Tibial nerve (tissue), 4 donors: Measurements from ENCODE around the gene SCAF4. TPM values are rescaled to one million over a fixed set of nuclear protein-coding genes. Genes with fewer than 3 reads are reported as not detected.
"Not testable (repeated sequence)": the region's sequence is repeated elsewhere in the genome, so short reads cannot be mapped to it uniquely, and the experiment has no call there.

ENCODE experiments used
- DNase-seq, 2 donors: peaks; one replicate each; pipeline ENCODE4 v3.0.0-alpha.2; 2019; ENCODE audit warnings: low spot score in 2 of 2
- H3K27ac ChIP-seq, 4 donors: fragments of 200-600 bp; sonication (generic) in 3 of 4; one replicate each; pipeline ENCODE4 v1.5.1; 2017 to 2019; ENCODE audit warnings: mild to moderate bottlenecking in 1 of 4
- H3K27me3 ChIP-seq, 2 donors: fragments of 200-600 bp; sonication (generic) in 1 of 2; one replicate each; pipeline versions ENCODE4 v1.5.1 to v1.6.0; 2017 to 2019
- H3K36me3 ChIP-seq, 3 donors: fragments of 200-600 bp; sonication (generic); one replicate each; pipeline ENCODE4 v1.5.1; 2018 to 2019
- H3K4me1 ChIP-seq, 4 donors: fragments of 200-600 bp; sonication (generic) in 3 of 4; one replicate each; pipeline ENCODE4 v1.5.1; 2017 to 2019
- H3K4me3 ChIP-seq, 4 donors: fragments of 200-600 bp; sonication (generic) in 3 of 4; one replicate each; pipeline ENCODE4 v1.5.1; 2017 to 2019; ENCODE audit warnings: mild to moderate bottlenecking in 1 of 4, moderate library complexity in 1 of 4
- H3K9me3 ChIP-seq, 4 donors: fragments of 200-600 bp; sonication (generic) in 3 of 4; one replicate each; pipeline ENCODE4 v1.5.1; 2017 to 2019
- CTCF ChIP-seq, 5 experiments: fragments of 200-600 bp in 3 of 5; fragments of 450-650 bp in 2 of 5; sonication (generic) in 3 of 5; IDR thresholded peaks; one replicate each; pipeline ENCODE4 v1.5.1; 2016 to 2019; ENCODE audit warnings: antibody characterized with exemption in 5 of 5, mild to moderate bottlenecking in 3 of 5, moderate library complexity in 2 of 5
- EP300 ChIP-seq, 2 donors: sonication (generic); formaldehyde crosslinking; IDR thresholded peaks; one replicate each; pipeline ENCODE4 v1.6.1; 2017; ENCODE audit warnings: antibody characterized with exemption in 2 of 2, mild to moderate bottlenecking in 1 of 2
- POLR2A ChIP-seq, 2 donors: fragments of 450-650 bp; IDR thresholded peaks; one replicate each; pipeline ENCODE4 v1.6.1; 2017; ENCODE audit warnings: antibody characterized with exemption in 2 of 2, mild to moderate bottlenecking in 2 of 2, moderate library complexity in 2 of 2
- WGBS, 2 donors: methylation state at CpG; one replicate each; pipeline ENCODE4 v1.1.5; 2018; 5-methylcytosine and 5-hydroxymethylcytosine counted together
- total RNA-seq, 4 donors: library from RNA; depleted of rRNA; stranded (reverse); fragments of >200 nt; gene quantifications; one replicate each; pipeline ENCODE4 v1.1.0, GENCODE V29; 2016

Gene SCAF4
- total RNA-seq, 4 donors from 2014 or later: 13.2 to 23.2 (median 17.6) TPM

- no peaks in the 10 kb centered on the region for H3K4me1 ChIP-seq
- no peaks in the 10 kb centered on the region for H3K9me3 ChIP-seq
- H3K4me3 ChIP-seq: no peak overlapping the region
- no peaks in the 10 kb centered on the region for H3K36me3 ChIP-seq
- no peaks in the 10 kb centered on the region for H3K27me3 ChIP-seq
- DNase-seq: no peak
- 93 to 100% methylated on average over 1 of the region's 1 CpG for WGBS, 2 donors
- TF ChIP-seq POLR2A (IDR thresholded peaks at IDR 0.05) (no peak), EP300 (IDR thresholded peaks at IDR 0.05) (no peak), CTCF (IDR thresholded peaks at IDR 0.05) (no peak)
- H3K27ac ChIP-seq: no peak overlapping the region
Observed at GRCh38 chr21:31774031-31774430, 42.1 kb upstream of the SCAF4 start.

- no peaks in the 10 kb centered on the region for H3K36me3 ChIP-seq
- TF ChIP-seq EP300 (IDR thresholded peaks at IDR 0.05) (no peak), CTCF (IDR thresholded peaks at IDR 0.05) (no peak), POLR2A (IDR thresholded peaks at IDR 0.05) (no peak)
- H3K4me3 ChIP-seq: no peak overlapping the region
- H3K27me3 ChIP-seq: no peaks in the 10 kb centered on the region
- no peaks in the 10 kb centered on the region for H3K9me3 ChIP-seq
- no peaks in the 10 kb centered on the region for H3K4me1 ChIP-seq
- peak overlapping the region in 1 of 4 donors; percentile 3 for H3K27ac ChIP-seq
- no peak for DNase-seq
- 47 to 53% methylated on average over 5 of the region's 5 CpGs for WGBS, 2 donors
Observed at GRCh38 chr21:31772674-31773555, 41.0 kb upstream of the SCAF4 start.

GRCh38 chr21:31771685-31772084 lies 39.8 kb upstream of the SCAF4 start:
- 62 to 65% methylated on average over 3 of the region's 3 CpGs for WGBS, 2 donors
- TF ChIP-seq POLR2A (IDR thresholded peaks at IDR 0.05) (no peak), EP300 (IDR thresholded peaks at IDR 0.05) (no peak), CTCF (IDR thresholded peaks at IDR 0.05) (no peak)
- no peak for DNase-seq
- H3K27ac ChIP-seq: no peak overlapping the region
- H3K27me3 ChIP-seq: no peaks in the 10 kb centered on the region
- no peaks in the 10 kb centered on the region for H3K4me1 ChIP-seq
- H3K4me3 ChIP-seq: no peak overlapping the region
- no peaks in the 10 kb centered on the region for H3K9me3 ChIP-seq
- H3K36me3 ChIP-seq: no peaks in the 10 kb centered on the region

GRCh38 chr21:31768710-31769109 lies 36.8 kb upstream of the SCAF4 start:
- DNase-seq: no peak
- Histone ChIP-seq H3K4me1 (no peaks in the 10 kb centered on the region), H3K27ac (no peak overlapping the region), H3K36me3 (no peaks in the 10 kb centered on the region), H3K27me3 (no peaks in the 10 kb centered on the region), H3K9me3 (no peaks in the 10 kb centered on the region), H3K4me3 (no peak overlapping the region)
- WGBS, 2 donors: 67 to 81% methylated on average over 1 of the region's 1 CpG
- TF ChIP-seq EP300 (IDR thresholded peaks at IDR 0.05) (no peak), CTCF (IDR thresholded peaks at IDR 0.05) (no peak), POLR2A (IDR thresholded peaks at IDR 0.05) (no peak)

GRCh38 chr21:31766899-31767298 lies 35.0 kb upstream of the SCAF4 start:
- no peak for DNase-seq
- no peak overlapping the region for H3K27ac ChIP-seq
- no peak overlapping the region for H3K4me3 ChIP-seq
- TF ChIP-seq POLR2A (IDR thresholded peaks at IDR 0.05) (no peak), EP300 (IDR thresholded peaks at IDR 0.05) (no peak), CTCF (IDR thresholded peaks at IDR 0.05) (no peak)
- H3K4me1 ChIP-seq: no peaks in the 10 kb centered on the region
- H3K27me3 ChIP-seq: no peaks in the 10 kb centered on the region
- no peaks in the 10 kb centered on the region for H3K9me3 ChIP-seq
- 80% methylated on average over 3 of the region's 3 CpGs for WGBS, 2 donors
- H3K36me3 ChIP-seq: no peaks in the 10 kb centered on the region

- not testable (repeated sequence) for H3K4me3 ChIP-seq, DNase-seq, H3K27me3 ChIP-seq, H3K27ac ChIP-seq, H3K4me1 ChIP-seq, H3K9me3 ChIP-seq, H3K36me3 ChIP-seq
- WGBS, 2 donors: 84 to 90% methylated on average over 6 of the region's 6 CpGs
Observed at GRCh38 chr21:31765850-31766249, 33.9 kb upstream of the SCAF4 start.
